ENCODE results near the gene CPED1. TPM values are rescaled to one million over a fixed set of nuclear protein-coding genes. Genes with fewer than 3 reads are reported as not detected.

Gene CPED1
- total RNA-seq, 1 experiment from 2014 or later = 0.13 TPM

- Histone ChIP-seq H4K8ac (replicated peaks; ENCODE audit: insufficient read length, low read depth, low read length) (no peak overlapping the region), H3T11ph (ENCODE audit: low read length) (no peak overlapping the region), H2BK15ac (ENCODE audit: low read depth, low read length) (no peak overlapping the region), H2AFZ (ENCODE audit: low read length) (no peak overlapping the region), H4K91ac (ENCODE audit: insufficient read length, low read depth, low read length) (no peak overlapping the region), H3K27ac (ENCODE audit: insufficient read length, low read depth, low read length) (no peak overlapping the region), H3K14ac (ENCODE audit: insufficient read depth, low read length) (no peak overlapping the region), H3K79me1 (ENCODE audit: insufficient read depth, low read depth, low read length, poor library complexity, severe bottlenecking) (no peaks in the 10 kb centered on the region), H2BK20ac (ENCODE audit: low read depth, low read length, poor library complexity, severe bottlenecking) (no peak overlapping the region), H3K4me1 (ENCODE audit: insufficient read depth, low read length) (0 out of 2 replicates have a peak, but pooled peaks cover 2% of the 10 kb centered on the region), H2BK5ac (ENCODE audit: insufficient read length, low read length) (no peak overlapping the region), H3K23ac (ENCODE audit: insufficient read length, low read depth, low read length) (no peak overlapping the region), H3K23me2 (ENCODE audit: insufficient read length, low read depth, low read length, poor library complexity, severe bottlenecking) (no peaks in the 10 kb centered on the region), H3K4me2 (ENCODE audit: insufficient read depth, insufficient read length, low read length) (no peak overlapping the region), H3K27me3 (ENCODE audit: insufficient read depth, low read length) (no peaks in the 10 kb centered on the region), H2BK120ac (ENCODE audit: low read depth, low read length, poor library complexity, severe bottlenecking) (no peak overlapping the region), H2BK12ac (ENCODE audit: insufficient read length, low read depth, low read length) (no peak overlapping the region), H3K79me2 (ENCODE audit: insufficient read depth, low read length) (no peaks in the 10 kb centered on the region), H3K9me3 (ENCODE audit: control insufficient read depth, low read depth, low read length) (no peaks in the 10 kb centered on the region), H3K4ac (ENCODE audit: low read depth, low read length) (no peak overlapping the region), H3K9ac (ENCODE audit: extremely low read depth, insufficient read length, low read length) (no peak overlapping the region), H4K20me1 (ENCODE audit: control insufficient read depth, insufficient read depth, insufficient read length) (no peaks in the 10 kb centered on the region), H2AK5ac (ENCODE audit: insufficient read length, low read length) (no peak overlapping the region), H4K5ac (ENCODE audit: insufficient read length, low read depth, low read length) (no peak overlapping the region), H3K56ac (ENCODE audit: insufficient read length, low read depth, low read length) (no peak overlapping the region), H3K18ac (ENCODE audit: insufficient read length, low read depth, low read length) (no peak overlapping the region)
- no peak for TF ChIP-seq CTCF (conservative IDR thresholded peaks at IDR 0.05)
- H3K9me3 Mint-ChIP-seq = no peaks in the 10 kb centered on the region
- no peak overlapping the region for H3K27ac Mint-ChIP-seq
- H3K4me1 Mint-ChIP-seq = peaks cover 11 to 13% of the 10 kb centered on the region in 2 experiments
- no peaks in the 10 kb centered on the region for H3K36me3 Mint-ChIP-seq (ENCODE audit: insufficient read depth in 1 of 3, low read depth in 3 of 3)
- no peaks in the 10 kb centered on the region for H3K27me3 Mint-ChIP-seq (ENCODE audit: low read depth)
- H3K4me3 Mint-ChIP-seq = no peak overlapping the region
- whole genome bisulfite sequencing (ENCODE audit: extremely low coverage, insufficient read length, low lambda C conversion rate) = no CpG with 5 or more reads among the region's 2 CpGs
- no peak for DNase-seq
Measured at GRCh38 chr7:121278120-121279021, 289.9 kb downstream of the CPED1 start.

Measured in H9 (cell line).